HT1080 (cell line): Measurements from ENCODE around the gene OR51I2. TPM values are rescaled to one million over a fixed set of nuclear protein-coding genes. Genes with fewer than 3 reads are reported as not detected.

ENCODE experiments used
- DNase-seq: peaks from one replicate; pipeline ENCODE4 v3.0.0-alpha.2; 2015; ENCODE audit warnings: low read depth
- total RNA-seq: library from RNA; depleted of rRNA; stranded (reverse); fragments of >200 nt; shearing (Covaris generic); gene quantifications from 2 replicates; pipeline ENCODE4 v1.2.3, GENCODE V29; 2014; rRNA removed

The OR51I2 gene
- total RNA-seq, 1 experiment from 2014 or later = 0.03 TPM

DNA sequence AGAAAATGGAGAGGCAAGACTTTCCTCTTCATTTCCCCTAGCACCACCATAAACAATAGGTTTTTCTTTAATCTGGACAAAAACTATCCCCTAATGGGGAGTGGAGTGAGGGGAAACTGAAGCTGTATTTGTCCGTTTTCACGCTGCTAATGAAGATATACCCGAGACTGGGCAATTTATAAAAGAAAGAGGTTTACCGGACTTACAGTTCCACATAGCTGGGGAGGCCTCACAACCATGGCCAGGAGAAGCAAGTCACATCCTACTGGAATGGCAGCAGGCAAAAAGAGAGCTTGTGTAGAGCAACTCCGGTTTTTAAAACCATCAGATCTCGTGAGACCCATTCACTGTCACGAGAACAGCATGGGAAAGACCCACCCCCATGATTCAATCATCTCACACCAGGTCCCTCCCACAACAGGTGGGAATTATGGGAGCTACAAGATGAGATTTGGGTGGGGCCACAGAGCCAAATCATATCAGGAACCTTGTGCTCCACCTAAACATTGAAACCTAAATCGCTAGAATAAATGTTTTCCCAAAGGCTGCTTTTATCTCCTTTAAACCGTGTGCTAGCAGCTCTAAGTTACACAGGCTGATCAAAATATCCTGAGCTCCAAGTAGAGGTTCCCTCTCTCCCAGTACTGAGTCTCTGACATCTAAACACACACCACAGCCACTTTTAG is 56.4 kb downstream of the OR51I2 start:
- peak; percentile 88 for DNase-seq

Other genes with a start within 250 kb of the OR51I2 start
- not detected in 2 replicates for gene OR51V1, start 248.6 kb upstream of the OR51I2 start, total RNA-seq
- gene HBB, start 222.3 kb upstream of the OR51I2 start, total RNA-seq = not detected in 2 replicates
- not detected in 2 replicates for gene HBD, start 214.8 kb upstream of the OR51I2 start, total RNA-seq
- gene HBG1, start 199.5 kb upstream of the OR51I2 start, total RNA-seq = 0.31 TPM in 1 of 2 replicates, not detected in the other
- gene HBG2, start 194.5 kb upstream of the OR51I2 start, total RNA-seq = 15.1 and 19.5 TPM in 2 replicates
- gene HBE1, start 179.4 kb upstream of the OR51I2 start, total RNA-seq = 157 and 165 TPM in 2 replicates
- 21.5 and 33.4 TPM in 2 replicates for gene OR51B4, start 147.4 kb upstream of the OR51I2 start, total RNA-seq
- 4.4 and 5.8 TPM in 2 replicates for gene OR51B2, start 125.0 kb upstream of the OR51I2 start, total RNA-seq
- gene OR51B5, start 105.8 kb upstream of the OR51I2 start, total RNA-seq = 118 and 147 TPM in 2 replicates
- gene OR51B6, start 97.8 kb upstream of the OR51I2 start, total RNA-seq = not detected in 2 replicates
- not detected in 2 replicates for gene OR51M1, start 65.5 kb upstream of the OR51I2 start, total RNA-seq
- gene OR51Q1, start 27.2 kb upstream of the OR51I2 start, total RNA-seq = not detected in 2 replicates
- gene OR51I1, start 7.8 kb upstream of the OR51I2 start, total RNA-seq = 2.9 and 3.1 TPM in 2 replicates
- gene OR52D1, start 39.4 kb downstream of the OR51I2 start, total RNA-seq = not detected in 2 replicates
- gene UBQLN3, start 60.6 kb downstream of the OR51I2 start, total RNA-seq = not detected in 2 replicates
- gene UBQLNL, start 67.4 kb downstream of the OR51I2 start, total RNA-seq = 0.07 TPM in 1 of 2 replicates, not detected in the other
- not detected in 2 replicates for gene OR52H1, start 99.2 kb downstream of the OR51I2 start, total RNA-seq
- gene OR52B6, start 131.6 kb downstream of the OR51I2 start, total RNA-seq = not detected in 2 replicates
- 3.6 and 4.8 TPM in 2 replicates for gene TRIM6, start 147.3 kb downstream of the OR51I2 start, total RNA-seq
- 1.9 and 3.6 TPM in 2 replicates for gene TRIM34, start 175.7 kb downstream of the OR51I2 start, total RNA-seq
- 22.5 and 29.2 TPM in 2 replicates for gene TRIM5, start 235.8 kb downstream of the OR51I2 start, total RNA-seq
- gene TRIM22, start 240.5 kb downstream of the OR51I2 start, total RNA-seq = 12.3 and 18.4 TPM in 2 replicates